Heart right ventricle (tissue), 16 donors: ENCODE data around the gene CCND2. TPM values are rescaled to one million over a fixed set of nuclear protein-coding genes. Genes with fewer than 3 reads are reported as not detected.

Experiments used
- ATAC-seq, 8 donors: fragments of 200-7000 bp; cut with Tn5 transposase; one replicate each; pipeline ENCODE4 v1.9.1; 2020; ENCODE audit warnings: mild to moderate bottlenecking in 8 of 8, moderate library complexity in 8 of 8, moderate number of reproducible peaks in 1 of 8
- DNase-seq, 2 donors: peaks; one replicate each; pipeline ENCODE4 v3.0.0-alpha.2; 2020
- H3K27ac ChIP-seq, 10 donors: fragments of 200-600 bp; sonication (generic) in 2 of 10; one replicate each; pipeline versions ENCODE4 v1.5.0 to v1.8.0; 2020 to 2022; ENCODE audit warnings: mild to moderate bottlenecking in 3 of 10
- H3K27me3 ChIP-seq, 7 donors: fragments of 200-600 bp; one replicate each; pipeline ENCODE4 v1.8.0; 2021 to 2022; ENCODE audit warnings: mild to moderate bottlenecking in 2 of 7
- H3K36me3 ChIP-seq, 9 donors: fragments of 200-600 bp; sonication (generic) in 1 of 9; one replicate each; pipeline versions ENCODE4 v1.5.0 to v1.8.0; 2020 to 2022; ENCODE audit warnings: mild to moderate bottlenecking in 2 of 9
- H3K4me1 ChIP-seq, 9 donors: fragments of 200-600 bp; sonication (generic) in 1 of 9; one replicate each; pipeline versions ENCODE4 v1.5.0 to v1.8.0; 2020 to 2022; ENCODE audit warnings: mild to moderate bottlenecking in 4 of 9
- H3K4me3 ChIP-seq, 10 donors: fragments of 200-600 bp; sonication (generic) in 2 of 10; one replicate each; pipeline versions ENCODE4 v1.5.0 to v1.8.0; 2020 to 2022; ENCODE audit warnings: mild to moderate bottlenecking in 7 of 10, moderate library complexity in 2 of 10
- H3K9me3 ChIP-seq, 11 donors: fragments of 200-600 bp in 10 of 11; sonication (generic) in 2 of 11; one replicate each; pipeline versions ENCODE4 v1.5.0 to v1.8.0; 2013 to 2022; ENCODE audit warnings: mild to moderate bottlenecking in 2 of 11, control low read depth in 1 of 11, moderate library complexity in 1 of 11
- CTCF ChIP-seq, 9 donors: fragments of 200-600 bp; sonication (generic) in 2 of 9; IDR thresholded peaks; one replicate each; pipeline versions ENCODE4 v1.5.0 to v1.8.0; 2021 to 2022; ENCODE audit warnings: antibody characterized with exemption in 9 of 9, mild to moderate bottlenecking in 5 of 9, moderate library complexity in 1 of 9
- WGBS, 2 donors: extraction: QIAGEN DNeasy Blood & Tissue Kit; methylation state at CpG; one replicate each; pipeline ENCODE4 v1.1.7; 2013; ENCODE audit warnings: inconsistent platforms in 1 of 2; 5-methylcytosine and 5-hydroxymethylcytosine counted together
- intact Hi-C, 10 donors: fragments of 100-400 bp; cut with DNase I; formaldehyde crosslinking; loops; one replicate each; pipeline versions ENCODE4 v1.11.1 to v1.14.2; 2022
- polyA plus RNA-seq, 2 donors: library from polyadenylated mRNA; stranded (reverse); fragments of 200-250 nt; gene quantifications; one replicate each; pipeline ENCODE4 v1.2.3, GENCODE V29; 2013
- total RNA-seq, 10 donors: library from RNA; stranded (reverse); fragmentation: NEBNext Ultra II Directional in 3 of 10; extraction: Animal tissue kit (Norgen Biotek cat#: 25700) in 3 of 10; gene quantifications; one replicate each; pipeline versions ENCODE4 v1.2.1 to v1.2.4, GENCODE V29; 2021 to 2023
- donor health status: Arrhythmogenic right ventricular cardiomyopathy.
- donor health status: ischemic (EF 13 %, LVEDD 7.1; RV severe dilation, severe dysfunction).
- donor health status: healthy with polysubstance abuse.
- donor health status: DM: no; HTN: yes; CAD: no.
- donor health status: DM: no; HTN: no; CAD: no.
- donor health status: ischemic (EF 25% LVEDD 6.9; RV normal size, moderate dysfunction).
- donor health status: ischemic (EF 25% LVEDD 5.7; RV mildly dilated, moderate dysfunction).
- donor health status: healthy.
- donor health status: DM: yes; HTN: yes; CAD: no.
- donor health status: Ischemic cardiomyopathy.
- donor health status: ischemic (EF 35%, LVEDD 5.7; RV mildly dilated, moderate dysfunction).
- donor health status: nonischemic (EF 11% LVEDD 7.7; RV severe dilation, severe dysfunction).
- donor health status: DM: yes; HTN: yes; CAD: no.
- donor health status: PGD.
- donor health status: ischemic (EF 29% LVEDD 5.4; RV normal size, mild dysfunction).
- donor health status: nonischemic (EF 23%, LVEDD 6.1; RV moderate dilation, normal function).

CCND2 gene
- total and polyA plus RNA-seq, 12 donors, result 27.5 to 515 (median 286) TPM

GRCh38 chr12:4274396-4275015 lies 944 bp downstream of the CCND2 start:
- ATAC-seq (no peak), DNase-seq (peak in 1 of 2 donors; percentile 34)
- Histone ChIP-seq H3K9me3 (no peaks in the 10 kb centered on the region), H3K27ac (peak overlapping the region; percentile 81 to 98 (median 96)), H3K27me3 (peaks cover 0 to 65% (median 5%) of the 10 kb centered on the region in 7 donors), H3K4me3 (peak overlapping the region; percentile 61 to 95 (median 86)), H3K4me1 (peaks cover 8 to 84% (median 72%) of the 10 kb centered on the region in 9 donors), H3K36me3 (peaks cover 0 to 32% (median 4%) of the 10 kb centered on the region in 9 donors)
- TF ChIP-seq CTCF (IDR thresholded peaks at IDR 0.05), result no peak
- WGBS, 2 donors, result 0 to 1% methylated on average over 42 of the region's 42 CpGs
- intact Hi-C loops, result loop anchor here (2.0 to 10.0 kb wide), 10 partner anchors 130 to 392 kb away; no protein-coding TSS in a partner anchor

- peaks cover 0 to 39% (median 8%) of the 10 kb centered on the region in 9 donors for H3K36me3 ChIP-seq
- intact Hi-C loops, result loop anchor here (2.0 to 10.0 kb wide), 10 partner anchors 130 to 393 kb away; no protein-coding TSS in a partner anchor
- 6% methylated on average over 43 of the region's 43 CpGs for WGBS, 2 donors
- TF ChIP-seq CTCF (IDR thresholded peaks at IDR 0.05), result no peak
- peak overlapping the region; percentile 81 to 98 (median 96) for H3K27ac ChIP-seq
- DNase-seq, result peak in 1 of 2 donors; percentile 33
- peak overlapping the region; percentile 61 to 95 (median 86) for H3K4me3 ChIP-seq
- peaks cover 14 to 84% (median 72%) of the 10 kb centered on the region in 9 donors for H3K4me1 ChIP-seq
- peaks cover 0 to 59% (median 2%) of the 10 kb centered on the region in 7 donors for H3K27me3 ChIP-seq
- no peaks in the 10 kb centered on the region for H3K9me3 ChIP-seq
- no peak for ATAC-seq
Observed at GRCh38 chr12:4275016-4275869, 1.7 kb downstream of the CCND2 start.

- peaks cover 0 to 46% (median 9%) of the 10 kb centered on the region in 9 donors for H3K36me3 ChIP-seq
- H3K4me1 ChIP-seq, result peaks cover 17 to 84% (median 72%) of the 10 kb centered on the region in 9 donors
- H3K9me3 ChIP-seq, result no peaks in the 10 kb centered on the region
- peaks cover 0 to 52% (median 0%) of the 10 kb centered on the region in 7 donors for H3K27me3 ChIP-seq
- intact Hi-C loops, result loop anchor here (1.0 to 10.0 kb wide), 15 partner anchors 131 to 394 kb away; no protein-coding TSS in a partner anchor
- peak overlapping the region in 9 of 10 donors; percentile 61 to 95 (median 86) for H3K4me3 ChIP-seq
- 32 to 38% methylated on average over 14 of the region's 14 CpGs for WGBS, 2 donors
- TF ChIP-seq CTCF (IDR thresholded peaks at IDR 0.05), result no peak
- H3K27ac ChIP-seq, result peak overlapping the region; percentile 81 to 98 (median 96)
- ATAC-seq, result no peak
- peak; percentile 29 to 34 for DNase-seq
Observed at GRCh38 chr12:4275870-4276301, 2.3 kb downstream of the CCND2 start.
